ENCODE results near the gene PSMG2.

The PSMG2 gene, protein sequence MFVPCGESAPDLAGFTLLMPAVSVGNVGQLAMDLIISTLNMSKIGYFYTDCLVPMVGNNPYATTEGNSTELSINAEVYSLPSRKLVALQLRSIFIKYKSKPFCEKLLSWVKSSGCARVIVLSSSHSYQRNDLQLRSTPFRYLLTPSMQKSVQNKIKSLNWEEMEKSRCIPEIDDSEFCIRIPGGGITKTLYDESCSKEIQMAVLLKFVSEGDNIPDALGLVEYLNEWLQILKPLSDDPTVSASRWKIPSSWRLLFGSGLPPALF

GRCh38 chr18:12702221-12703095, at the start of gene PSMG2, which contains the start of gene CEP76:
Gene PSMG2 (plus strand): TSS chr18:12703042. CDS start chr18:12703108, 66 bp downstream.
Gene CEP76 (minus strand): TSS chr18:12702723. CDS start chr18:12702548, 175 bp downstream.
- DNase-seq (ENCODE audit: low read depth in 2 of 2): peak; percentile 67 to 77

- no peak for DNase-seq (ENCODE audit: low read depth in 2 of 2)
Measured at GRCh38 chr18:12654971-12655370, 47.9 kb upstream of the PSMG2 start.

DNA sequence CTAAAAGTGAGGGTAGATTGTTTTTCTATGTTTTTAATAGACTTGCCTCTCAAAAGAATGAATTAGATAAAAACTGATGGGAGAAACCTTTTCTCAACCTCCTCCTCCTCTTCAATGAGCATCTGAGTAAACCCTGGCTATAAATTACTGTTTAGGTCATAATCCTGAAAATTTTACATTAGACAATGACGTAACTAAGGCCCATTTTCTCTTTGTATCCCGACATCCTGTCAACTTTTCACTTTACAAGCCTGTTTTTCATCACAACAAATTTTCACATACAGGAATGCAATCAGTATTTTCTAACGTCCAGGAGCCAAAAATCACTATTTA, 46.3 kb upstream of the PSMG2 start:
- no peak for DNase-seq (ENCODE audit: low read depth in 2 of 2)

DNA sequence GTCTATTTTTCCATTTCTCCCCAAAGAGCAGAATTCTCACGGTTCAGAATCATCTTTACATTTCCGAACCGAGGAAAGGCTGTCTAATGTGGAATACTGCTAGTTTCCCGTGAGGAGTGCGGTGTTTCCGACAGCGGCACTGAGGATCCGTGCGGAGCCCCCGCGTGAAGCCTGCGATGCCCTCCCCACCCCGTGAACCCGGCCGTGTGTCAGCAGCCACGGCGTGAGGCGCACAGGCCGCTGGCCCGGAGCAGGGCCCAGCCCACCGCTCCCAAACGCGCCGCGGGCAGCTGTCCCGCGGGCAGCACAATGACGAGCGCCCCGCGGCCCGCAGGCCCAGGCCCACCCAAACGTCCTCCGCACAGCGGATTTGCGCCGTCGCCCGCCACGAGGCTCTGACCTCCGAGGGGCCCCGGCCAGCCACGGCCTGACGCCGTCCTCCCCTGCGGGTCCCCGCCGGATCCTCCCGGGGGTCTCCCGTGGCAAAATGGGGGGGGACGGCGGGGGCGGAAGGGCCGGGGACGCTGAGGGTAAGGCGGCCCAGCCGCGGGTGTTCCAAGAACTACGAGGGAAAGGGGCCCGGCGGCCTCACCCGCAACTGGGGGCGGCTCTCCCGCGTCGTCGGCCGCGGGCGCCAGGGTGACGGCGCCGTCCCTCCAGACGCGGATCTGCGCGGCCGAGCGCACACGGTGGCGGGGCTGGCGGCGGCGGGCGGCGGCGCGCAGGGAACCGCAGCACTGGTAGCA, 45.7 kb upstream of the PSMG2 start:
- DNase-seq (ENCODE audit: low read depth in 2 of 2): peak in 1 of 2 donors; percentile 23

GRCh38 chr18:12657684-12658425, 45.0 kb upstream of the PSMG2 start, which contains the start of gene SPIRE1:
Gene SPIRE1 (minus strand): TSS chr18:12658107. CDS start chr18:12657866, 241 bp downstream.
- peak in 1 of 2 donors; percentile 36 for DNase-seq (ENCODE audit: low read depth in 2 of 2)

- DNase-seq (ENCODE audit: low read depth in 2 of 2): no peak
Measured at GRCh38 chr18:12658426-12659138, 44.3 kb upstream of the PSMG2 start.

DNA sequence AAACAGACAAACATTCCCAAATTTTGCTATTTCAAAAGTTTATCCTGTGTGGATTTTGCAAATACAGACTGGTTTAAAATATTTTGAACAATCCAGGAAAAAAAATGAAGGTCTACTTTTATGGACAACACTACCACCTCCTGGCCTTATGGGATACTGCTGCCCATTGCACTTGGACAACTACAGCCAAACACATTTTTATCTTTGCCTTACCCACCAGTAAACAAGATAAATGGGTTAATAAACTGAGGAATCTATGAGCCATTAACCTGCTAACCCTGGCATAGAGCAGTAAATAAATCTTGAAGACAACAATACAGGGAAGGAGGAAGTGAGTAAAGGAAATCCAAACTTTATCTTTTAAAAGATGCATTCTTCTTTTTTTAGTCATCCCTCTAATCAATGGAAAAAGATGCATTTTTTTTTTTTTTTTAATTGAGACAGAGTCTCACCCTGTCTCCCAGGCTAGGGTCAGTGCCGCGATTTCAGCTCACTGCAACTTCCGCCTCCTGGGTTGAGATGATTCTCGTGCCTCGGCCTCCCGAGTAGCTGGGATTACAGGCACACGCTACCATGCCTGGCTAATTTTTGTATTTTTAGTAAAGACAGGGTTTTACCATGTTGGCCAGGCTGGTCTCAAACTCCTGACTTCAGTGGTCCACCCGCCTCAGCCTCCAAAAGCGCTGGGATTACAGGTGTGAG, 42.8 kb upstream of the PSMG2 start:
- DNase-seq (ENCODE audit: low read depth in 2 of 2): peak in 1 of 2 donors; percentile 5

GRCh38 chr18:12668041-12668440, 34.8 kb upstream of the PSMG2 start:
- no peak for DNase-seq (ENCODE audit: low read depth in 2 of 2)

GRCh38 chr18:12679183-12679786, 23.6 kb upstream of the PSMG2 start:
- no peak for DNase-seq (ENCODE audit: low read depth in 2 of 2)

DNA sequence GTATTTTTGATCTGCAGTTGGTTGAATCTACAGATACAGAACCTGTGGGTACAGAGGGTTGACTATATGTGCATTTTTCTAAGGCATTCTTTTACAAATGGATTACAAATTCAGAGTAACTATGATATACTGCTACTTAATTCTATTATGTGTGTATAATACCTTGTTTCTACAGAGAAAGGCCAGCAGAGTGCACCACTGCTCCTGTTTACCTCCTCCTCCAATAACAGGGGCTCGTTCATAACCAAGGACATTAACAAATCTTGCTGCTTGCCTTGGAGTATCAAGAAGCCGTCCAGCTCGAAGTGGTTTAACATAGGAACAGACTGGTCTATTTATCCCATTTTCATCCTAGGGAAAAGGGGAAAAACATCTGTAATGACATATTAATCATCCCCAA, 16.7 kb upstream of the PSMG2 start:
- DNase-seq (ENCODE audit: low read depth in 2 of 2): no peak

DNA sequence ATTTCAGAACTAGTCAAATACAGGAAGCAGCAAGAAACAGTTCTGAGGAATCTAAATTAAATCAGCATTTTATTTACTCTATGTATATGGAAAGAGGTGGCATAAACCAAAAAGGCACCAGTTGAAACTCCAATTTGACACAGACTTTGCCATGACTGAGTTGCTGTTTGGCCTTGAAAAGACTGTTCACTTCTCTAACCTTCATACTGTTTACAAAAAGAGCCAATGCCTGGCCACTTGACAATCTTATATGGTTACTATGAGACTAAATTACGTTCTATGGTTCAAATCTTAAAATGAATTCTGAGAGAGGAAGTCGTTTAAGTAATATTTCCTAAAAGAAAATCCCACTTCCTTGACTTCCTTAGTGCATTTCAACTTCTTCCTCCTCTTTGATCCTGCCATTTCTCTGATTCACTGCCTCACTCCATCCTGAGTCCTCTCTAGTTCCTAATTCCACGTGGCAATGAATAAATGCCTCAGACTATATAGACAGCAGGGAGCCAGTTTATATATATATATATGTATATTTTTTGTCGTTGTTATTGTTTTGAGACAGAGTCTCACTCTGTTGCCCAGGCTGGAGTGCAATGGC, 13.5 kb upstream of the PSMG2 start:
- no peak for DNase-seq (ENCODE audit: low read depth in 2 of 2)

- no peak for DNase-seq (ENCODE audit: low read depth in 2 of 2)
Measured at GRCh38 chr18:12692206-12692605, 10.6 kb upstream of the PSMG2 start.

GRCh38 chr18:12694032-12694431, 8.8 kb upstream of the PSMG2 start:
- no peak for DNase-seq (ENCODE audit: low read depth in 2 of 2)

- no peak for DNase-seq (ENCODE audit: low read depth in 2 of 2)
Measured at GRCh38 chr18:12699747-12700146, 3.1 kb upstream of the PSMG2 start.

- DNase-seq (ENCODE audit: low read depth in 2 of 2): no peak
Measured at GRCh38 chr18:12701161-12701560, 1.7 kb upstream of the PSMG2 start.

- no peak for DNase-seq (ENCODE audit: low read depth in 2 of 2)
Measured at GRCh38 chr18:12703096-12703567, 290 bp downstream of the PSMG2 start.

- no peak for DNase-seq (ENCODE audit: low read depth in 2 of 2)
Measured at GRCh38 chr18:12703664-12704063, 822 bp downstream of the PSMG2 start.

DNA sequence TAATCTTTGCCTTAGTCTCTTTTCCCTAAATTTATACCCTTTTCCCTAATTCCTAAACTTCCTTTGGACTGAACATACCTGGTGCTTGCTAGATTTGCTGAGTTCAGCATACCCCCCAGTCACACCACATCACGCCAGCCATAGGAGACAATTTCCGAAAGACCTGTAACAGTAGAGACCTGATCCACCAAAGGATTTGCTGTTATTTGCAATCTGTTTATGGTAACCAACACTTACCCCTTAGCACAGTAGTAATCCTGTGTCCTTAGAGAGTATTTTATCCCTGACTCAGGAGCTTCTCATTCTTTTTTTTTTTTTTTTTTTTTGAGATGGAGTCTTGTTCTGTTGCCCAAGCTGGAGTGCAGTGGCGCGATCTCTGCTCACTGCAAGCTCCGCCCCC, 8.6 kb downstream of the PSMG2 start:
- no peak for DNase-seq (ENCODE audit: low read depth in 2 of 2)

Data from stimulated activated CD4-positive, alpha-beta T cell treated with anti-CD3 and anti-CD28 coated beads, Interleukin-1b, Interleukin-23, amount 100 ng/mL, for 4 hours (primary cell).